Activated T-helper 2 cell treated with anti-CD3 and anti-CD28 coated beads, Interferon-gamma antibody, Interleukin-2, Interleukin-4, amounts not matched to agents 10 μg/mL and 5 μg/mL and 100 μg/mL, durations not matched to agents 14 hours and 24 hours and 36 hours (primary cell): Measurements from ENCODE around the gene ATP1B2. TPM values are rescaled to one million over a fixed set of nuclear protein-coding genes. Genes with fewer than 3 reads are reported as not detected.
"Not testable (repeated sequence)": the region's sequence is repeated elsewhere in the genome, so short reads cannot be mapped to it uniquely, and the experiment has no call there.

Experiments
- DNase-seq: peaks from one replicate; pipeline ENCODE4 v3.0.0; 2021; ENCODE audit warnings: low spot score
- H3K27ac Mint-ChIP-seq: one replicate; pipeline ENCODE4 v1.8.0; 2021; ENCODE audit warnings: mixed read lengths
- H3K27me3 Mint-ChIP-seq: one replicate; pipeline ENCODE4 v1.8.0; 2021; ENCODE audit warnings: low read depth, mixed read lengths
- H3K36me3 Mint-ChIP-seq: one replicate; pipeline ENCODE4 v1.8.0; 2021; ENCODE audit warnings: low read depth, mixed read lengths
- H3K4me1 Mint-ChIP-seq: one replicate; pipeline ENCODE4 v1.8.0; 2021; ENCODE audit warnings: low read depth, mixed read lengths
- H3K4me3 Mint-ChIP-seq: one replicate; pipeline ENCODE4 v1.8.0; 2021; ENCODE audit warnings: low read depth, mild to moderate bottlenecking, moderate library complexity, mixed read lengths
- H3K9me3 Mint-ChIP-seq: one replicate; pipeline ENCODE4 v1.8.0; 2021; ENCODE audit warnings: mixed read lengths
- intact Hi-C: fragments of 100-400 bp; cut with micrococcal nuclease; formaldehyde crosslinking; loops from one replicate; pipeline ENCODE4 v1.15.1; 2023
- total RNA-seq: library from RNA; stranded (reverse); gene quantifications from 2 replicates; pipeline ENCODE4 v1.2.3, GENCODE V29; 2022

The ATP1B2 gene
- 0.32 and 0.37 TPM in 2 replicates for total RNA-seq

GRCh38 chr17:7650509-7651096 is at the start of gene ATP1B2:
Gene ATP1B2, plus strand, starts transcription at chr17:7650926. Its CDS starts 593 bp downstream, at chr17:7651519.
- peak; percentile 62 for DNase-seq
- Mint-ChIP-seq H3K27me3 (peaks cover 56% of the 10 kb centered on the region), H3K36me3 (no peaks in the 10 kb centered on the region)

DNA sequence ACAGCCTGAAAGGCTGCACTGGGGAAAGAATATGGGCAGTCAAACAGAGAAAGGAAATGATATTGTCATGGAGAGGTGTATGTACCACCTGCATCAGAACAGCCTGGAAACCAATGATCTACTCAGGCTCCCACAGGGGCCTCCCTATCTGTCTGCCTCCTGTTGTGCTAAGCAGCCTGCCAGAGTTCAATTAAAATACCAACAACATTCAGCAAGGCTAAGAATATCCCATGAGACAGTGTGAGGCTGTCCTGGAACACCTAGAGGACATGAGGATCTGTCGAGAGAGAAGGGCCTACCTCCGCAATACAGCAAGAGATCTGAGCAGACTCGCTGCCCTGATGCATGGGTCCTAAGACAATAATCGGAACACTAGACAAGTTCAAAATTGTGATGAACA is 44.4 kb upstream of the ATP1B2 start:
- no peaks in the 10 kb centered on the region for H3K27me3 Mint-ChIP-seq
- no peaks in the 10 kb centered on the region for H3K9me3 Mint-ChIP-seq
- no peak overlapping the region for H3K4me3 Mint-ChIP-seq
- intact Hi-C loops: no loop called here
- no peak overlapping the region for H3K27ac Mint-ChIP-seq
- peaks cover 8% of the 10 kb centered on the region for H3K4me1 Mint-ChIP-seq
- H3K36me3 Mint-ChIP-seq: peaks cover 57% of the 10 kb centered on the region
- DNase-seq: no peak

More at GRCh38 chr17:7650509-7651096, at the start of gene ATP1B2:
- intact Hi-C loops: loop anchor here (2.0 kb wide), 1 partner anchor 24 kb away; the partner anchor contains the start of gene SAT2
- peaks cover 12% of the 10 kb centered on the region for H3K4me1 Mint-ChIP-seq
- no peaks in the 10 kb centered on the region for H3K9me3 Mint-ChIP-seq
- H3K27ac Mint-ChIP-seq: no peak within 1 kb of the TSS
- H3K4me3 Mint-ChIP-seq: peak within 1 kb of the TSS; percentile 78

- Mint-ChIP-seq H3K36me3 (peaks cover 37% of the 10 kb centered on the region), H3K27me3 (no peaks in the 10 kb centered on the region), H3K9me3 (no peaks in the 10 kb centered on the region), H3K27ac (no peak overlapping the region), H3K4me1 (peaks cover 28% of the 10 kb centered on the region), H3K4me3 (no peak overlapping the region)
- intact Hi-C loops: no loop called here
- no peak for DNase-seq
Observed at GRCh38 chr17:7610641-7611040, 40.1 kb upstream of the ATP1B2 start.

GRCh38 chr17:7611635-7612293 is 39.0 kb upstream of the ATP1B2 start:
- H3K27ac Mint-ChIP-seq: no peak overlapping the region
- no peak for DNase-seq
- no peaks in the 10 kb centered on the region for H3K27me3 Mint-ChIP-seq
- no peaks in the 10 kb centered on the region for H3K9me3 Mint-ChIP-seq
- peaks cover 23% of the 10 kb centered on the region for H3K4me1 Mint-ChIP-seq
- intact Hi-C loops: no loop called here
- H3K4me3 Mint-ChIP-seq: peak overlapping the region; percentile 89
- peaks cover 28% of the 10 kb centered on the region for H3K36me3 Mint-ChIP-seq

- no peak for DNase-seq
- Mint-ChIP-seq H3K27me3 (no peaks in the 10 kb centered on the region), H3K27ac (no peak overlapping the region), H3K9me3 (no peaks in the 10 kb centered on the region), H3K36me3 (peaks cover 28% of the 10 kb centered on the region), H3K4me1 (peaks cover 23% of the 10 kb centered on the region), H3K4me3 (peak overlapping the region; percentile 89)
- intact Hi-C loops: no loop called here
Observed at GRCh38 chr17:7612294-7612640, 38.5 kb upstream of the ATP1B2 start.

GRCh38 chr17:7613769-7614424 is 36.8 kb upstream of the ATP1B2 start:
- H3K27me3 Mint-ChIP-seq: no peaks in the 10 kb centered on the region

DNA sequence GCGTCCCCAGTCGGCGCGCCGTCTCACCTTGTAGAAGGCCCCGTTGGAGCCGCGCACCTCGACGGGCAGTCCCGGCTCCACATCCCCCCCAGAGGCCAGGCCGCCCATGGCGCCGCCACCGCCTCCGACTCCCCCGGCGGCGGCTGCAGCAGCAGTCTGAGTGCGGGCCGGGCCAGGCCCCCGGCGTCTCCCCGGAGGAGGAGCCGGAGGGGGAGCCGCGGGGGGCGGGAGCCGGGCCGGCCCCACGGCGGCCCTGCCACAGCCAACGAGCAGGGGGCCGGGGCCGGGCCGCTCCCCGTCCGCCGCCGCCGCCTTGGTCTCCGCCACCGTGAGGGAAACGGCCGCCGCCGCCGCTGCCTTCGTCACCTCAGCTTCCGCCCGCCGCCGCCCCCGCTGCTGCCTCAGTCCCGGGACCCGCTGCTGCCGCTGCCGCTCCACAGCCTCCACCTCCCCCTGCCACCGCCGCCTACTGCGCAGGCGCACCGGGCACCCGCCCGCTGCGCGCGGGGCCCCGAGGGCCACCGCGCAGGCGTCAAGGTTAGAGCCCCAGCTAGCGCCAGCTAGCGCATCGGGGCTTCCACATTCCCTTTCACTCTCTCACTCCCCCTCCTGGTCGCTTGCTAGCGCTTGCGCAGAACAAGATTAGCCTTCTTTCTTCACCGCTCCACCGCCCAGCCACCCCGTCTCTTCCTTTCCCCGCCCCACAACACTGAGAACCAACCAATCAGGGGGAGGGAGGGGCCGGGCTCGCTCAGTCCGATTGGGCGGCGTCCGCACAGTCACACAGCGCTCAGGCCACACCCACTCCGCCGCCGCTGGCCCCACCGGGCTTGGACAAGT is 36.1 kb upstream of the ATP1B2 start, which contains the start of gene FXR2:
Gene FXR2, minus strand, starts transcription at position 473 of the 840 bp plus-strand sequence. Its CDS starts 365 bp downstream, at position 108.
- peak; percentile 99 for DNase-seq
- no peaks in the 10 kb centered on the region for H3K27me3 Mint-ChIP-seq
- H3K36me3 Mint-ChIP-seq: peaks cover 24% of the 10 kb centered on the region
- peak within 1 kb of the TSS; percentile 84 for H3K27ac Mint-ChIP-seq
- peaks cover 21% of the 10 kb centered on the region for H3K4me1 Mint-ChIP-seq
- intact Hi-C loops: loop anchor here (1.0 to 2.0 kb wide), 3 partner anchors 32 to 72 kb away; partner anchors contain the start of gene MPDU1
- H3K4me3 Mint-ChIP-seq: peak within 1 kb of the TSS; percentile 89
- no peaks in the 10 kb centered on the region for H3K9me3 Mint-ChIP-seq

More at GRCh38 chr17:7613769-7614424, 36.8 kb upstream of the ATP1B2 start:
- Mint-ChIP-seq H3K9me3 (no peaks in the 10 kb centered on the region), H3K27ac (peak overlapping the region; percentile 82), H3K4me3 (peak overlapping the region; percentile 89), H3K4me1 (peaks cover 25% of the 10 kb centered on the region), H3K36me3 (peaks cover 28% of the 10 kb centered on the region)
- intact Hi-C loops: loop anchor here (2.0 kb wide), 2 partner anchors 31 to 41 kb away; partner anchors contain the start of gene MPDU1
- no peak for DNase-seq

DNA sequence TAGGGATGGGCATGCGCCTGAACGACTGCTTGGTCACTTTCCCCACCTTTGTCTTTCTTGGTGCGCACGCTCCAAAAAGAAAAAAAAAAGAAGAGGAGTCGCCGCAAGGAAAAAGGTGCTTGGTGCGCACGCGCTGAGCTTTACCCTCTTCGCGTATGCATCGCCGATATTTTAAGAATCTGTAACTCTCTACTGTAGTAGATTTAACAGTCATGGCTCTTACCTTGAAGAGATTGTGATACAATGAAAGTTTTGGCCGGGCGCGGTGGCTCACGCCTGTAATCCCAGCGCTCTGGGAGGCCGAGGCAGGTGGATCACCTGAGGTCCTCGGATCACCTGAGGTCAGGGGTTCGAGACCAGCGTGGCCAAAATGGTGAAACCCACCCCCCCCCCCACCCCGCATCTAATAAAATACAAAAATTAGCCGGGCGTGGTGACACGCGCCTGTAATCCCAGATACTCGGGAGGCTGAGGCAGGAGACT is 35.4 kb upstream of the ATP1B2 start:
- Mint-ChIP-seq H3K27ac (peak overlapping the region; percentile 84), H3K4me1 (peaks cover 21% of the 10 kb centered on the region), H3K4me3 (peak overlapping the region; percentile 78), H3K9me3 (no peaks in the 10 kb centered on the region), H3K27me3 (no peaks in the 10 kb centered on the region), H3K36me3 (peaks cover 23% of the 10 kb centered on the region)
- intact Hi-C loops: loop anchor here (1.0 to 2.0 kb wide), 3 partner anchors 33 to 71 kb away; partner anchors contain the start of gene MPDU1
- DNase-seq: no peak

DNA sequence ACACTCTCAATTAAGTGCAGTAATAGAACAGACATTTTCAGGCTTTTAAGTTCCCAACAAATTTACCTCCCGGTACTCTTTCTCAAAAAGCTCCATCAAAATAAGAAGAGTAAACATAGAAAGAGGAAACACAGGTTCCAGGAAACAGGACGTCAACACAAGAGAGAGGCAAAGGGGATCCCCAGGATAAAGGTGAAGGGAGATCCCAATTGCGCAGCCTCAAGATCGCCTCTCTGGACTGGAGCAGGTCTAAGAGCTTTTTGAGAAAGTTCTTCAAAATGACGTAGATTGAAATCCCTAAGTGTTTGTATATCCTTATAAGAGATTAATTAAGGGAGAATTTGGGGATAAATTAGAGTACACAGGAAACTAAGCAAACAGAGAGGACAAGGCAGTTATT is 32.1 kb upstream of the ATP1B2 start:
- intact Hi-C loops: no loop called here
- no peak overlapping the region for H3K4me3 Mint-ChIP-seq

GRCh38 chr17:7620835-7621234 is 29.9 kb upstream of the ATP1B2 start:
- intact Hi-C loops: no loop called here
- Mint-ChIP-seq H3K9me3 (no peaks in the 10 kb centered on the region), H3K27ac (no peak overlapping the region), H3K4me1 (peaks cover 2% of the 10 kb centered on the region), H3K4me3 (no peak overlapping the region), H3K27me3 (no peaks in the 10 kb centered on the region), H3K36me3 (no peaks in the 10 kb centered on the region)
- DNase-seq: no peak

More for the DNA sequence above, 32.1 kb upstream of the ATP1B2 start:
- Mint-ChIP-seq H3K27ac (no peak overlapping the region), H3K9me3 (no peaks in the 10 kb centered on the region), H3K27me3 (no peaks in the 10 kb centered on the region), H3K4me1 (peaks cover 4% of the 10 kb centered on the region), H3K36me3 (peaks cover 2% of the 10 kb centered on the region)
- DNase-seq: no peak

- peaks cover 12% of the 10 kb centered on the region for H3K4me1 Mint-ChIP-seq
- no peaks in the 10 kb centered on the region for H3K27me3 Mint-ChIP-seq
- DNase-seq: no peak
- H3K27ac Mint-ChIP-seq: no peak overlapping the region
- no peak overlapping the region for H3K4me3 Mint-ChIP-seq
- peaks cover 6% of the 10 kb centered on the region for H3K36me3 Mint-ChIP-seq
- intact Hi-C loops: no loop called here
- no peaks in the 10 kb centered on the region for H3K9me3 Mint-ChIP-seq
Observed at GRCh38 chr17:7623661-7624060, 27.1 kb upstream of the ATP1B2 start.

- not testable (repeated sequence) for H3K4me3 Mint-ChIP-seq
- intact Hi-C loops: loop anchor here (2.0 kb wide), 1 partner anchor 25 kb away; the partner anchor contains the start of gene ATP1B2
Observed at GRCh38 chr17:7625749-7626148, 25.0 kb upstream of the ATP1B2 start.

More at GRCh38 chr17:7625749-7626148, 25.0 kb upstream of the ATP1B2 start:
- H3K9me3 Mint-ChIP-seq, DNase-seq, H3K27me3 Mint-ChIP-seq, H3K27ac Mint-ChIP-seq, H3K36me3 Mint-ChIP-seq: not testable (repeated sequence)
- peaks cover 15% of the 10 kb centered on the region for H3K4me1 Mint-ChIP-seq
